DND-41 (cell line): ENCODE data around the gene HMG20B.

Source experiments
- ATAC-seq: fragments of 200-7000 bp; cut with Tn5 transposase; 3 replicates; pipeline ENCODE4 v1.9.1; 2021; ENCODE audit warnings: low read depth; ENCODE audit not compliant: insufficient read depth
- DNase-seq: peaks from one replicate; pipeline ENCODE4 v3.0.0-alpha.2; 2020
- H2AFZ ChIP-seq: 2 replicates; pipeline ENCODE4 v1.6.0; 2012; ENCODE audit warnings: low read depth, low read length
- H3K27ac ChIP-seq: 2 replicates; pipeline ENCODE4 v1.5.1; 2012; ENCODE audit warnings: low read length, inconsistent platforms
- H3K27me3 ChIP-seq: fragments of 200-600 bp; sonication (generic); 2 replicates; pipeline ENCODE4 v1.6.0; 2012; ENCODE audit warnings: low read length, mild to moderate bottlenecking, inconsistent platforms; ENCODE audit not compliant: insufficient read depth, poor library complexity
- H3K36me3 ChIP-seq: 2 replicates; pipeline ENCODE4 v1.5.1; 2012; ENCODE audit warnings: low read length, inconsistent platforms; ENCODE audit not compliant: insufficient read depth
- H3K4me1 ChIP-seq: 2 replicates; pipeline ENCODE4 v1.5.1; 2012; ENCODE audit warnings: mild to moderate bottlenecking, low read length; ENCODE audit not compliant: insufficient read depth
- H3K4me2 ChIP-seq: 2 replicates; pipeline ENCODE4 v1.6.0; 2012; ENCODE audit warnings: mild to moderate bottlenecking, moderate library complexity, low read length, inconsistent platforms; ENCODE audit not compliant: insufficient read depth
- H3K4me3 ChIP-seq, 2 experiments: fragments of 200-600 bp in 1 of 2; shearing (Covaris generic) in 1 of 2; 2 replicates each; pipeline ENCODE4 v1.5.1; 2012 to 2016; ENCODE audit warnings: inconsistent platforms in 2 of 2, low read length in 2 of 2, mild to moderate bottlenecking in 2 of 2, low read depth in 1 of 2, moderate library complexity in 1 of 2
- H3K79me2 ChIP-seq: 2 replicates; pipeline ENCODE4 v1.6.0; 2012; ENCODE audit warnings: low read length, inconsistent platforms; ENCODE audit not compliant: insufficient read depth
- H3K9ac ChIP-seq: 2 replicates; pipeline ENCODE4 v1.6.0; 2012; ENCODE audit warnings: low read depth, mild to moderate bottlenecking, inconsistent platforms, low read length, moderate library complexity
- H3K9me3 ChIP-seq: 2 replicates; pipeline ENCODE4 v1.5.1; 2012; ENCODE audit warnings: low read length, moderate library complexity, mild to moderate bottlenecking, inconsistent platforms; ENCODE audit not compliant: insufficient read depth, severe bottlenecking
- H4K20me1 ChIP-seq: 2 replicates; pipeline ENCODE4 v1.6.0; 2012; ENCODE audit warnings: low read length; ENCODE audit not compliant: insufficient read depth
- EZH2 ChIP-seq: IDR thresholded peaks from 3 replicates; pipeline ENCODE4 v1.6.1; 2012; ENCODE audit warnings: borderline replicate concordance, low read depth, mild to moderate bottlenecking, moderate library complexity, low read length, inconsistent platforms; ENCODE audit not compliant: severe bottlenecking
- TF ChIP-seq, protein P1 (sequence below): IDR thresholded peaks from 2 replicates; pipeline ENCODE4 v1.5.1; 2012; ENCODE audit warnings: borderline replicate concordance, low read length, moderate library complexity, mild to moderate bottlenecking; ENCODE audit not compliant: poor library complexity, severe bottlenecking; ENCODE audit errors: extremely low read depth

Gene HMG20B

DNA sequence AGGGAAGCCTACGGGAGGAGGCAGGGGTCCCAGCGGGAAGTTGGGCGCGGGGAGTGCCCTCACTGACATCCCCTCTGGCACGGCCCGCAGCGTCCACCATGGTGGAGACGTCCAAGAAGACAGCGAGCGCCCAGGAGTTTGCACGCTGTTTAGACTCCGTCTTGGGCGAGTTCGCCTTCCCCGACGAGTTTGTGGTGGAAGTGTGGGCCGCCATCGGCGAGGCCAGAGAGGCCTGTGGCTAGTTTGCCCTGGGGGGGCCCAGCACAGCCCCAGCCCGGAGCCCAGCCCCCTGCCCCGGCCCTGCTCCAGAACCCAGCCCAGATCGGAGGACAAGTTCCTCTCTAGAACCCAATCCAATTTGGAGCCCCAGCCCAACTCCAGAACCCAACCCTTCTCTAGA, 17.2 kb downstream of the HMG20B start:
- peaks cover 4% of the 10 kb centered on the region for H3K9me3 ChIP-seq
- H3K27me3 ChIP-seq: no peaks in the 10 kb centered on the region
- H3K4me2 ChIP-seq: no peak overlapping the region
- no peaks in the 10 kb centered on the region for H4K20me1 ChIP-seq
- TF ChIP-seq EZH2: no peak
- TF ChIP-seq, protein P1, sequence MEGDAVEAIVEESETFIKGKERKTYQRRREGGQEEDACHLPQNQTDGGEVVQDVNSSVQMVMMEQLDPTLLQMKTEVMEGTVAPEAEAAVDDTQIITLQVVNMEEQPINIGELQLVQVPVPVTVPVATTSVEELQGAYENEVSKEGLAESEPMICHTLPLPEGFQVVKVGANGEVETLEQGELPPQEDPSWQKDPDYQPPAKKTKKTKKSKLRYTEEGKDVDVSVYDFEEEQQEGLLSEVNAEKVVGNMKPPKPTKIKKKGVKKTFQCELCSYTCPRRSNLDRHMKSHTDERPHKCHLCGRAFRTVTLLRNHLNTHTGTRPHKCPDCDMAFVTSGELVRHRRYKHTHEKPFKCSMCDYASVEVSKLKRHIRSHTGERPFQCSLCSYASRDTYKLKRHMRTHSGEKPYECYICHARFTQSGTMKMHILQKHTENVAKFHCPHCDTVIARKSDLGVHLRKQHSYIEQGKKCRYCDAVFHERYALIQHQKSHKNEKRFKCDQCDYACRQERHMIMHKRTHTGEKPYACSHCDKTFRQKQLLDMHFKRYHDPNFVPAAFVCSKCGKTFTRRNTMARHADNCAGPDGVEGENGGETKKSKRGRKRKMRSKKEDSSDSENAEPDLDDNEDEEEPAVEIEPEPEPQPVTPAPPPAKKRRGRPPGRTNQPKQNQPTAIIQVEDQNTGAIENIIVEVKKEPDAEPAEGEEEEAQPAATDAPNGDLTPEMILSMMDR: no peak
- H3K4me3 ChIP-seq: no peak overlapping the region
- H3K4me1 ChIP-seq: no peaks in the 10 kb centered on the region
- H3K79me2 ChIP-seq: no peaks in the 10 kb centered on the region
- no peak overlapping the region for H3K27ac ChIP-seq
- H3K36me3 ChIP-seq: no peaks in the 10 kb centered on the region
- ATAC-seq (no peak), DNase-seq (no peak)
- H3K9ac ChIP-seq: no peak overlapping the region
- no peak overlapping the region for H2AFZ ChIP-seq

DNA sequence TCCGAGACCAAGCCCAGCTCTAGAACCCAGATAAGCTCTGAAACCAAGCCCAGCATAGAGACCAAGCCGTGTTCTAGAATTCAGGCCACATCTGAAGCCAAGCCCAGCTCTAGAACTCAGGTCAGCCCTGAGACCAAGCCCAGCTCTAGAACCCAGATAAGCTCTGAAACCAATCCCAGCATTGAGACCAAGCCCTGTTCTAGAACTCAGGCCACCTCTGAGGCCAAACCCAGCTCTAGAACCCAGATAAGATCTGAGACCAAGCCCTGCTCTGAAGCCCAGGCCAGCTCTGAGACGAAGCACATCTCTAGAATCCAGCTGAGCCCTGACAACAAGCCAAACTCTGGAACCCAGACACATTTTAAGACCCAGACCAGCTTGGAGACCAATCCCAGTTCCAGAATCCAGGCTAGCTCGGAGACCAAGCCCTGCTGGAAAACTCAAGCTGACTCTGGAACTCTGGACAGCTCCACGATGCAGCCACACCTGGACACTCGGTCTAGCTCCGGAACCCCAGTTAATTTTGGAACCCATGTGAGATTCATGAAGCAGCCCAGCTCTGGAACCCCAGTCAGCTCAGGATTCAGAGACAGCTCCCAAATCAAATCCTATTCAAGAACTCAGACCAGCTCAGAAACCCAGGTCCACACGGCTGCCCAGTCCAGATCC, 18.4 kb downstream of the HMG20B start:
- ATAC-seq: no peak
- Histone ChIP-seq H3K27ac (no peak overlapping the region), H3K9ac (no peak overlapping the region), H3K79me2 (no peaks in the 10 kb centered on the region), H3K36me3 (no peaks in the 10 kb centered on the region), H2AFZ (no peak overlapping the region), H3K4me1 (no peaks in the 10 kb centered on the region), H3K27me3 (no peaks in the 10 kb centered on the region), H4K20me1 (no peaks in the 10 kb centered on the region), H3K4me3 (no peak overlapping the region), H3K9me3 (peaks cover 4% of the 10 kb centered on the region), H3K4me2 (no peak overlapping the region)
- TF ChIP-seq, protein P1: no peak
- no peak for TF ChIP-seq EZH2
- DNase-seq: no peak

DNA sequence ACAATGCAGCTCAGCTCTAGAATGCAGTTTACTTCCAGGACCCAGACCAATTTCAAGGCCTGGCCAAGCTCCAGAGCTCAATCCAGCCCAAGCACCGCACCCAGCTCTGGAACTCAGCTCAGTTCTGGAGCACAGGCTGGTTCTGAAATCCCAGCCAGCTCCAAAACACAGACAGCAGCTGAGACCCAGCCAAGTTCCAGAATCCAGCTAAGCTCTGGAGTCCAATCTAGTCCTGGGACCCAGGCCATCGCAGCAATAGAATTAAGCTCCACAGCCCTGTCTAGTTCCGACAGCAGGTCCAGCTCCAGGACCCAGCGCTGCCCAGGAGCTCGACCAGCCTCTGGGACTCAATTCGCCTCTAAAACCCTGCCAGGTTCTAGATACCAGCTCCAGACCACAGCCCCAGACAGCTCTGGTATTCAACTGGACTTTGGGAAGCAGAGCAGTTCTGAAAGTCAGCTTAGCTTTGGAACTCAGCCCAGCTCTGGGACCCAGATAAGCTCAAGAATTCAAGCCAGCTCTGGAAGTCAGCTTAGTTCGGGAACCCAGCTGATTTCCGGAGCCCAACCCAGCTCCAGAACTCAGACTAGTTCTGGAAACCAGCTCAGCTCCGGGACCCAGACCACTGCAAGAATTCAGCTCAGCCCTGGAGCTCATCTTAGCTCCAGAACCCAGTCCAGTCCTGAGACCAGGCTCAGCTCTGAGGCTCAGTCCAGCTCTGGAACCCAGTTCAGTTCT, 19.3 kb downstream of the HMG20B start:
- Histone ChIP-seq H3K4me1 (no peaks in the 10 kb centered on the region), H3K4me3 (no peak overlapping the region), H3K27me3 (no peaks in the 10 kb centered on the region), H3K4me2 (no peak overlapping the region), H3K9ac (no peak overlapping the region), H3K79me2 (no peaks in the 10 kb centered on the region), H3K9me3 (peaks cover 4% of the 10 kb centered on the region), H4K20me1 (no peaks in the 10 kb centered on the region), H3K27ac (no peak overlapping the region), H3K36me3 (no peaks in the 10 kb centered on the region), H2AFZ (no peak overlapping the region)
- DNase-seq: no peak
- no peak for ATAC-seq
- TF ChIP-seq, protein P1: no peak
- TF ChIP-seq EZH2: no peak
